Sigmoid colon (tissue), 4 donors: ENCODE measurements around the gene IFI35.

ENCODE experiments used
- CTCF ChIP-seq, 4 experiments: fragments of 450-650 bp in 3 of 4; fragments of 200-600 bp in 1 of 4; IDR thresholded peaks; one replicate each; pipeline ENCODE4 v1.5.1; 2016 to 2019; ENCODE audit warnings: antibody characterized with exemption in 4 of 4, mild to moderate bottlenecking in 3 of 4, moderate library complexity in 2 of 4
- POLR2A ChIP-seq, 2 donors: fragments of 450-650 bp; IDR thresholded peaks; one replicate each; pipeline ENCODE4 v1.6.1; 2016; ENCODE audit warnings: antibody characterized with exemption in 2 of 2, mild to moderate bottlenecking in 2 of 2, moderate library complexity in 2 of 2
- POLR2AphosphoS5 ChIP-seq, 4 donors: sonication (generic); formaldehyde crosslinking; IDR thresholded peaks; one replicate each; pipeline ENCODE4 v1.6.1; 2017; ENCODE audit warnings: antibody characterized with exemption in 4 of 4

DNA sequence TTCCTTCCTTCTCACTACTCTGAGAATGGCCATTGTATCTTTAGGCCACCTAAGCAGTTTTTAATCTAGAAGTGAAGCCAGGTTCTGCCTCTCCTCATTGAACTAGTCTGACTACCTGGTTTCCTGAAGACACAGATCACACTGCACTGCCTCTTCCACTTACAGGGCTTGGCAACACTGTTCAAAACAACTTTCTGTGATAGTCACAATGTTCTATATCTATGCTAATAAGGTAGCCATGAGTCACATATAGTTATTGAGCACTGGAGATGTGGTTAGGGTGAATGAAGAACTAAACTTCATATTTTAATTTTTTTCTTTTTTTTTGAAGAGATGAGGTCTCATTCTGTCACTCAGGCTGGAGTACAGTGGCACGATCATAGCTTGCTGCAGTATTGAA is 45.4 kb downstream of the IFI35 start:
- TF ChIP-seq CTCF (IDR thresholded peaks at IDR 0.05) (no peak), POLR2A (IDR thresholded peaks at IDR 0.05) (no peak), POLR2AphosphoS5 (IDR thresholded peaks at IDR 0.05) (no peak)
